Adrenal gland (tissue), 12 donors: ENCODE data around the gene IGHMBP2. TPM values are rescaled to one million over a fixed set of nuclear protein-coding genes. Genes with fewer than 3 reads are reported as not detected.
A peak's percentile ranks its signal among the peaks of the same experiment; 100 is the strongest.

Source experiments
- DNase-seq, 7 donors: peaks; one replicate each; pipeline ENCODE4 v3.0.0-alpha.2; 2019 to 2020
- H3K27ac ChIP-seq, 5 donors: fragments of 200-600 bp; sonication (generic) in 4 of 5; 1 replicate in 3 of 5; 2 replicates in 2 of 5; pipeline versions ENCODE4 v1.5.1 to v1.8.0; 2016 to 2020; ENCODE audit warnings: mild to moderate bottlenecking in 1 of 5
- H3K27me3 ChIP-seq: fragments of 200-600 bp; 2 replicates; pipeline ENCODE4 v1.8.0; 2021
- H3K36me3 ChIP-seq, 2 donors: fragments of 200-600 bp; replicated peaks in 1 of 2; 1 replicate in 1 of 2; 2 replicates in 1 of 2; pipeline versions ENCODE4 v1.5.1 to v1.8.0; 2018 to 2022
- H3K4me1 ChIP-seq, 2 donors: fragments of 200-600 bp; replicated peaks in 1 of 2; 1 replicate in 1 of 2; 2 replicates in 1 of 2; pipeline versions ENCODE4 v1.5.1 to v1.8.0; 2018 to 2021
- H3K4me3 ChIP-seq, 4 donors: fragments of 200-600 bp; sonication (generic) in 3 of 4; one replicate each; pipeline ENCODE4 v1.5.1; 2016 to 2018
- H3K9me3 ChIP-seq, 3 donors: fragments of 200-600 bp; sonication (generic) in 1 of 3; replicated peaks in 1 of 3; 1 replicate in 2 of 3; 2 replicates in 1 of 3; pipeline versions ENCODE4 v1.5.1 to v1.8.0; 2016 to 2021
- POLR2A ChIP-seq, 2 donors: fragments of 450-650 bp; IDR thresholded peaks; one replicate each; pipeline ENCODE4 v1.6.1; 2017; ENCODE audit warnings: antibody characterized with exemption in 2 of 2, mild to moderate bottlenecking in 2 of 2, moderate library complexity in 1 of 2
- WGBS, 4 donors: extraction: QIAGEN DNeasy Blood & Tissue Kit in 2 of 4; methylation state at CpG; one replicate each; pipeline versions ENCODE4 v1.1.5 to v1.1.7; 2013 to 2017; 5-methylcytosine and 5-hydroxymethylcytosine counted together
- intact Hi-C, 2 donors: fragments of 100-400 bp; cut with DNase I; formaldehyde crosslinking; loops; one replicate each; pipeline versions ENCODE4 v1.14.1 to v1.15.0; 2022 to 2023
- polyA plus RNA-seq, 3 donors: library from polyadenylated mRNA; stranded (reverse); fragments of 200-250 nt in 2 of 3; fragments of 350-450 nt in 1 of 3; fragmentation: Illumina TruSeq in 1 of 3; extraction: RNeasy Lipid Tissue Mini Kit (QIAGEN cat#74804) in 1 of 3; gene quantifications; one replicate each; pipeline ENCODE4 v1.2.3, GENCODE V29; 2013 to 2014
- total RNA-seq, 9 donors: library from RNA; depleted of rRNA in 4 of 9; stranded (reverse); fragments of >200 nt in 4 of 9; fragments of 120-200 nt in 1 of 9; fragmentation: NEBNext Ultra II Directional in 1 of 9; extraction: Animal tissue kit (Norgen Biotek cat#: 25700) in 1 of 9; gene quantifications; one replicate each; pipeline versions ENCODE4 v1.1.0 to v1.2.4, GENCODE V29; 2013 to 2023
- TF ChIP-seq, protein P1 (sequence below), 6 experiments: fragments of 450-650 bp in 4 of 6; fragments of 200-600 bp in 2 of 6; sonication (generic) in 1 of 6; IDR thresholded peaks; 1 replicate in 5 of 6; 2 replicates in 1 of 6; pipeline versions ENCODE4 v1.5.1 to v1.8.0; 2016 to 2021; ENCODE audit warnings: antibody characterized with exemption in 6 of 6, mild to moderate bottlenecking in 2 of 6, moderate library complexity in 1 of 6
- donor health status: healthy with polysubstance abuse.
- donor health status: Bipolar disorder and iron deficiency.
- donor health status: DM: yes; HTN: yes; CAD: no.
- donor health status: DM: no; HTN: no; CAD: no.
- donor health status: DM: no; HTN: no; CAD: no.
- donor health status: DM: yes; HTN: yes; CAD: no.

IGHMBP2 gene
- total and polyA plus RNA-seq, 12 donors: 7.9 to 40.6 (median 16.3) TPM

- WGBS, 4 donors: 77 to 82% (median 80%) methylated on average over 6 of the region's 6 CpGs
- intact Hi-C loops: no loop called here
- TF ChIP-seq POLR2A (IDR thresholded peaks at IDR 0.05): no peak
- TF ChIP-seq, protein P1, sequence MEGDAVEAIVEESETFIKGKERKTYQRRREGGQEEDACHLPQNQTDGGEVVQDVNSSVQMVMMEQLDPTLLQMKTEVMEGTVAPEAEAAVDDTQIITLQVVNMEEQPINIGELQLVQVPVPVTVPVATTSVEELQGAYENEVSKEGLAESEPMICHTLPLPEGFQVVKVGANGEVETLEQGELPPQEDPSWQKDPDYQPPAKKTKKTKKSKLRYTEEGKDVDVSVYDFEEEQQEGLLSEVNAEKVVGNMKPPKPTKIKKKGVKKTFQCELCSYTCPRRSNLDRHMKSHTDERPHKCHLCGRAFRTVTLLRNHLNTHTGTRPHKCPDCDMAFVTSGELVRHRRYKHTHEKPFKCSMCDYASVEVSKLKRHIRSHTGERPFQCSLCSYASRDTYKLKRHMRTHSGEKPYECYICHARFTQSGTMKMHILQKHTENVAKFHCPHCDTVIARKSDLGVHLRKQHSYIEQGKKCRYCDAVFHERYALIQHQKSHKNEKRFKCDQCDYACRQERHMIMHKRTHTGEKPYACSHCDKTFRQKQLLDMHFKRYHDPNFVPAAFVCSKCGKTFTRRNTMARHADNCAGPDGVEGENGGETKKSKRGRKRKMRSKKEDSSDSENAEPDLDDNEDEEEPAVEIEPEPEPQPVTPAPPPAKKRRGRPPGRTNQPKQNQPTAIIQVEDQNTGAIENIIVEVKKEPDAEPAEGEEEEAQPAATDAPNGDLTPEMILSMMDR (IDR thresholded peaks at IDR 0.05): no peak
- Histone ChIP-seq H3K4me3 (no peak overlapping the region), H3K9me3 (no peaks in the 10 kb centered on the region), H3K27ac (no peak overlapping the region), H3K27me3 (no peaks in the 10 kb centered on the region), H3K4me1 (no peaks in the 10 kb centered on the region), H3K36me3 (no peaks in the 10 kb centered on the region)
- peak in 1 of 7 donors; percentile 20 for DNase-seq
These were observed 80.1 kb downstream of the IGHMBP2 start for GRCh38 chr11:68983801-68984200.

GRCh38 chr11:68987211-68987610 is 83.5 kb downstream of the IGHMBP2 start:
- no peaks in the 10 kb centered on the region for H3K9me3 ChIP-seq
- no peaks in the 10 kb centered on the region for H3K4me1 ChIP-seq
- no peak overlapping the region for H3K27ac ChIP-seq
- TF ChIP-seq, protein P1 (IDR thresholded peaks at IDR 0.05): no peak
- TF ChIP-seq POLR2A (IDR thresholded peaks at IDR 0.05): no peak
- H3K4me3 ChIP-seq: no peak overlapping the region
- DNase-seq: peak in 2 of 7 donors; percentile 1 to 2
- no peaks in the 10 kb centered on the region for H3K36me3 ChIP-seq
- intact Hi-C loops: no loop called here
- peaks cover 5% of the 10 kb centered on the region for H3K27me3 ChIP-seq

DNA sequence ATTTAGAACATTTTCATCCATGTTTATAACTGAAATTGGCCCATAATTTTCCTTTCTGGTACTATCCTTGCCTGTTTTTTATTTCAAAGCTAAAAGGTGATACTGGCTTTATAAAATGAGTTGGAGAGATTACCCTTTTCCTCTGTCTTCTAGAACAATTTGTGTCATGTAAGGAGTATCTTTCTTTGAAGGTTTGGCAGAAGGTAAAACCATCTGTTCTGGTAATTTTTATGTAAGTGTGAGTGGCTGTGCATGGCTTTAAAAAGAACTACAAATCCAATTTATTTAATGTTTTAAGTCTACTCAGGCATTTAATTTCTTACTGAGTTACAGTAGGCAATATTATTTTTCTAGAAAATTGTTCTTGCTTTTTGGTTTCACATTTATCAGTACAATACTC is 84.8 kb downstream of the IGHMBP2 start:
- no peak overlapping the region for H3K4me3 ChIP-seq
- intact Hi-C loops: no loop called here
- H3K9me3 ChIP-seq: no peaks in the 10 kb centered on the region
- H3K36me3 ChIP-seq: no peaks in the 10 kb centered on the region
- DNase-seq: no peak
- H3K27ac ChIP-seq: no peak overlapping the region
- no peaks in the 10 kb centered on the region for H3K4me1 ChIP-seq
- no peak for TF ChIP-seq POLR2A (IDR thresholded peaks at IDR 0.05)
- TF ChIP-seq, protein P1 (IDR thresholded peaks at IDR 0.05): no peak
- H3K27me3 ChIP-seq: peaks cover 5% of the 10 kb centered on the region

Other genes starting within 250 kb of the IGHMBP2 start
- gene GAL, start 219.3 kb upstream of the IGHMBP2 start, total RNA-seq: 1 to 10 TPM in 2 of 9 donors, under 1 TPM in 2, not detected in 5; 0.36 to 1.8 (median 0.86) TPM
- gene GAL, start 219.3 kb upstream of the IGHMBP2 start, polyA plus RNA-seq: under 1 TPM in 2 of 3 donors, not detected in 1; 0.67 to 0.73 TPM
- 1 to 10 TPM in 8 of 9 donors, under 1 TPM in 1; 0.42 to 6.6 (median 2.8) TPM for gene TESMIN, start 152.4 kb upstream of the IGHMBP2 start, total RNA-seq
- gene TESMIN, start 152.4 kb upstream of the IGHMBP2 start, polyA plus RNA-seq: 1 to 10 TPM in 2 of 3 donors, under 1 TPM in 1; 0.71 to 1.8 (median 1.4) TPM
- 100 to 1,000 TPM in 1 of 9 donors, 10 to 100 TPM in 8; 21.0 to 140 (median 69.2) TPM for gene CPT1A, start 62.0 kb upstream of the IGHMBP2 start, total RNA-seq
- 10 to 100 TPM; 15.2 to 66.1 (median 22.3) TPM for gene CPT1A, start 62.0 kb upstream of the IGHMBP2 start, polyA plus RNA-seq
- gene MRPL21, start 59 bp upstream of the IGHMBP2 start, total RNA-seq: 10 to 100 TPM; 31.1 to 74.1 (median 46.5) TPM
- gene MRPL21, start 59 bp upstream of the IGHMBP2 start, polyA plus RNA-seq: 10 to 100 TPM; 46.7 to 77.8 (median 48.1) TPM
- not detected for gene MRGPRD, start 77.1 kb downstream of the IGHMBP2 start, total RNA-seq
- gene MRGPRD, start 77.1 kb downstream of the IGHMBP2 start, polyA plus RNA-seq: not detected
- 10 to 100 TPM in 1 of 9 donors, 1 to 10 TPM in 7, under 1 TPM in 1; 0.33 to 14.6 (median 3.6) TPM for gene MRGPRF, start 109.4 kb downstream of the IGHMBP2 start, total RNA-seq
- gene MRGPRF, start 109.4 kb downstream of the IGHMBP2 start, polyA plus RNA-seq: 10 to 100 TPM in 1 of 3 donors, 1 to 10 TPM in 1, under 1 TPM in 1; 0.71 to 11.5 (median 5.1) TPM
- gene TPCN2, start 145.0 kb downstream of the IGHMBP2 start, total RNA-seq: 10 to 100 TPM in 5 of 9 donors, 1 to 10 TPM in 4; 4.6 to 17.6 (median 10.0) TPM
- 10 to 100 TPM in 2 of 3 donors, 1 to 10 TPM in 1; 3.1 to 21.6 (median 13.6) TPM for gene TPCN2, start 145.0 kb downstream of the IGHMBP2 start, polyA plus RNA-seq